ENCODE data around the gene PACS2.

The PACS2 gene

DNA sequence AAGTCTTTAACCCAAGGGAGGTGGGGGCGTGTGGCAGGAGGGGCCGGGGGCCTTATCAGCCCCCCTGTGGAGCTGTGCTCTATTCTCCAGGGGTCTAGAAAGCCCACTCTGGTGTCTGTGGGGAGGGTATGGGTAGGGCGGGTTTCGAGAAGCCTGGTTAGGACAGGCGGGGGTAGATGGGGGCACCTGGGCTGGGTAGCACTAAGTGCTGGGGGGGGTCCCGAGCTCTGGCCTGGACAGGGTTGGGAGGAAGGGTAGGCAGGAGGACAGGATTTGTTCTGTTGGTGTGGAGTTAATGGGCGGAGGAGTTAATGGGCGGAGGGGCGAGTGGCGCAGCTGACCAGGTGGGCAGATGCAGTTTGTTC is 2.0 kb downstream of the PACS2 start:
- ATAC-seq: no peak

DNA sequence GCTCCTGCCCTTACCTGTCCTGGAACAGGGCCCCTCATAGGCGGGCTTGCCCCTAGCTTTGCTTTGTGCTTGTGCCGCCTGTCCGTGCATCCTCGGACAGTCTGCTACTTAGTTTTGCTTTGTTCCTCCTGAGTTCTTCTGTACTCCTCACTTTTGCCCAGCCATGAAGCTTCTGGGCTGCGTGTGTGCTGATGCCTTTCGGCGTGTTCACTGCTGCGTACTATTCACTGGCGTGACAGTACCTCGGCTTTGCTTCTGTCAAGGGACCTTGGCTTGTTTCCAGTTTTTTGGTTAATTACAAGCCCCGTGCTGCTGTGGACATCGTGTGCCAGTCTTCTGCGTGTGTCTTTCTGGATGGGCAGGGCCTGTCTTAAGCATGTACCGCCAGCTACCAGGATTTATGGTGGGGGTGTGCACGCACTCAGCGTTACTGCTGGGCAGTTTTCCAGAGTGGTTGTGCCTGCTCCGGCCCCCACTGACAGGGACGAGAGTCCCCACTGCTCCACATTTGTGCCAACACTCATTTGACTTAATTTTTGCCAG is 2.5 kb downstream of the PACS2 start:
- no peak for TF ChIP-seq ZNF8 (CRISPR knock-in tag; IDR thresholded peaks at IDR 0.05)
- TF ChIP-seq, protein P1, sequence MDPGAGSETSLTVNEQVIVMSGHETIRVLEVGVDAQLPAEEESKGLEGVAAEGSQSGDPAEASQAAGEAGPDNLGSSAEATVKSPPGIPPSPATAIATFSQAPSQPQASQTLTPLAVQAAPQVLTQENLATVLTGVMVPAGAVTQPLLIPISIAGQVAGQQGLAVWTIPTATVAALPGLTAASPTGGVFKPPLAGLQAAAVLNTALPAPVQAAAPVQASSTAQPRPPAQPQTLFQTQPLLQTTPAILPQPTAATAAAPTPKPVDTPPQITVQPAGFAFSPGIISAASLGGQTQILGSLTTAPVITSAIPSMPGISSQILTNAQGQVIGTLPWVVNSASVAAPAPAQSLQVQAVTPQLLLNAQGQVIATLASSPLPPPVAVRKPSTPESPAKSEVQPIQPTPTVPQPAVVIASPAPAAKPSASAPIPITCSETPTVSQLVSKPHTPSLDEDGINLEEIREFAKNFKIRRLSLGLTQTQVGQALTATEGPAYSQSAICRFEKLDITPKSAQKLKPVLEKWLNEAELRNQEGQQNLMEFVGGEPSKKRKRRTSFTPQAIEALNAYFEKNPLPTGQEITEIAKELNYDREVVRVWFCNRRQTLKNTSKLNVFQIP (CRISPR knock-in tag; IDR thresholded peaks at IDR 0.05; ENCODE audit: borderline replicate concordance, low read depth): no peak
- no peak for TF ChIP-seq ZFP30 (CRISPR knock-in tag; IDR thresholded peaks at IDR 0.05)
- TF ChIP-seq PPARA (CRISPR knock-in tag; IDR thresholded peaks at IDR 0.05; ENCODE audit: borderline replicate concordance): no peak
- no peak for TF ChIP-seq SNAI2 (CRISPR knock-in tag; IDR thresholded peaks at IDR 0.05)
- ATAC-seq: no peak

More for the DNA sequence above, 2.0 kb downstream of the PACS2 start:
- TF ChIP-seq, protein P2, sequence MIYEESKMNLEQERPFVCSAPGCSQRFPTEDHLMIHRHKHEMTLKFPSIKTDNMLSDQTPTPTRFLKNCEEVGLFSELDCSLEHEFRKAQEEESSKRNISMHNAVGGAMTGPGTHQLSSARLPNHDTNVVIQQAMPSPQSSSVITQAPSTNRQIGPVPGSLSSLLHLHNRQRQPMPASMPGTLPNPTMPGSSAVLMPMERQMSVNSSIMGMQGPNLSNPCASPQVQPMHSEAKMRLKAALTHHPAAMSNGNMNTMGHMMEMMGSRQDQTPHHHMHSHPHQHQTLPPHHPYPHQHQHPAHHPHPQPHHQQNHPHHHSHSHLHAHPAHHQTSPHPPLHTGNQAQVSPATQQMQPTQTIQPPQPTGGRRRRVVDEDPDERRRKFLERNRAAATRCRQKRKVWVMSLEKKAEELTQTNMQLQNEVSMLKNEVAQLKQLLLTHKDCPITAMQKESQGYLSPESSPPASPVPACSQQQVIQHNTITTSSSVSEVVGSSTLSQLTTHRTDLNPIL (CRISPR knock-in tag; IDR thresholded peaks at IDR 0.05; ENCODE audit: low read depth): no peak
- TF ChIP-seq ISL1 (CRISPR knock-in tag; IDR thresholded peaks at IDR 0.05) (no peak), OSR1 (CRISPR knock-in tag; IDR thresholded peaks at IDR 0.05) (no peak), ZNF565 (CRISPR knock-in tag; conservative IDR thresholded peaks at IDR 0.05; ENCODE audit: low read depth) (no peak), ARNTL (CRISPR knock-in tag; IDR thresholded peaks at IDR 0.05; ENCODE audit: borderline replicate concordance, low read depth) (no peak)
- TF ChIP-seq, protein P3, sequence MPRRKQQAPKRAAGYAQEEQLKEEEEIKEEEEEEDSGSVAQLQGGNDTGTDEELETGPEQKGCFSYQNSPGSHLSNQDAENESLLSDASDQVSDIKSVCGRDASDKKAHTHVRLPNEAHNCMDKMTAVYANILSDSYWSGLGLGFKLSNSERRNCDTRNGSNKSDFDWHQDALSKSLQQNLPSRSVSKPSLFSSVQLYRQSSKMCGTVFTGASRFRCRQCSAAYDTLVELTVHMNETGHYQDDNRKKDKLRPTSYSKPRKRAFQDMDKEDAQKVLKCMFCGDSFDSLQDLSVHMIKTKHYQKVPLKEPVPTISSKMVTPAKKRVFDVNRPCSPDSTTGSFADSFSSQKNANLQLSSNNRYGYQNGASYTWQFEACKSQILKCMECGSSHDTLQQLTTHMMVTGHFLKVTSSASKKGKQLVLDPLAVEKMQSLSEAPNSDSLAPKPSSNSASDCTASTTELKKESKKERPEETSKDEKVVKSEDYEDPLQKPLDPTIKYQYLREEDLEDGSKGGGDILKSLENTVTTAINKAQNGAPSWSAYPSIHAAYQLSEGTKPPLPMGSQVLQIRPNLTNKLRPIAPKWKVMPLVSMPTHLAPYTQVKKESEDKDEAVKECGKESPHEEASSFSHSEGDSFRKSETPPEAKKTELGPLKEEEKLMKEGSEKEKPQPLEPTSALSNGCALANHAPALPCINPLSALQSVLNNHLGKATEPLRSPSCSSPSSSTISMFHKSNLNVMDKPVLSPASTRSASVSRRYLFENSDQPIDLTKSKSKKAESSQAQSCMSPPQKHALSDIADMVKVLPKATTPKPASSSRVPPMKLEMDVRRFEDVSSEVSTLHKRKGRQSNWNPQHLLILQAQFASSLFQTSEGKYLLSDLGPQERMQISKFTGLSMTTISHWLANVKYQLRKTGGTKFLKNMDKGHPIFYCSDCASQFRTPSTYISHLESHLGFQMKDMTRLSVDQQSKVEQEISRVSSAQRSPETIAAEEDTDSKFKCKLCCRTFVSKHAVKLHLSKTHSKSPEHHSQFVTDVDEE (CRISPR knock-in tag; IDR thresholded peaks at IDR 0.05): no peak

DNA sequence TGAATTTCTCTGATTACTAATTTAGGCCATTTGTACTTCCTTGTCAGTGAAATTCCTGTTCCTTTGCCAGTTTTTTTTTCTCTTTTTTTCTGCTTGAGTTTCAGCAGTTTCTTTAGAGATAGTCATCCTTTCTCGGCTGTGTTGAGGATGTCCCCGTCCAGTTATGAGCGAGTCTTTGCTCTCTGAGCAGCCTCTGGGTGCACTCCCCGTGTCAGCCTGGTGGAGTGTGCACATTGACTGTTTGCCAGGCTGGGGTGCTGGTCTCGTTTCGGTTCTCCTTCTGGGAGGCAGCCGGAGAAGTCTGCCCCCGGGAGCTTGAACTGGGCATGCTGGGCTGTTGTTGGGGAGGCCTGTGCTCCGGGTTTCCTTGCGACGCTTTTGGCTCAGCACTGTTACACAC is 3.0 kb downstream of the PACS2 start:
- no peak for ATAC-seq
- no peak for TF ChIP-seq BACH2 (CRISPR knock-in tag; IDR thresholded peaks at IDR 0.05; ENCODE audit: borderline replicate concordance)
- no peak for TF ChIP-seq TOX (CRISPR knock-in tag; IDR thresholded peaks at IDR 0.05; ENCODE audit: borderline replicate concordance)
- no peak for TF ChIP-seq ZFP3 (CRISPR knock-in tag; IDR thresholded peaks at IDR 0.05)
- no peak for TF ChIP-seq TCF4 (CRISPR knock-in tag; IDR thresholded peaks at IDR 0.05; ENCODE audit: borderline replicate concordance)
- no peak for TF ChIP-seq OSR1 (CRISPR knock-in tag; IDR thresholded peaks at IDR 0.05)
- TF ChIP-seq, protein P4, sequence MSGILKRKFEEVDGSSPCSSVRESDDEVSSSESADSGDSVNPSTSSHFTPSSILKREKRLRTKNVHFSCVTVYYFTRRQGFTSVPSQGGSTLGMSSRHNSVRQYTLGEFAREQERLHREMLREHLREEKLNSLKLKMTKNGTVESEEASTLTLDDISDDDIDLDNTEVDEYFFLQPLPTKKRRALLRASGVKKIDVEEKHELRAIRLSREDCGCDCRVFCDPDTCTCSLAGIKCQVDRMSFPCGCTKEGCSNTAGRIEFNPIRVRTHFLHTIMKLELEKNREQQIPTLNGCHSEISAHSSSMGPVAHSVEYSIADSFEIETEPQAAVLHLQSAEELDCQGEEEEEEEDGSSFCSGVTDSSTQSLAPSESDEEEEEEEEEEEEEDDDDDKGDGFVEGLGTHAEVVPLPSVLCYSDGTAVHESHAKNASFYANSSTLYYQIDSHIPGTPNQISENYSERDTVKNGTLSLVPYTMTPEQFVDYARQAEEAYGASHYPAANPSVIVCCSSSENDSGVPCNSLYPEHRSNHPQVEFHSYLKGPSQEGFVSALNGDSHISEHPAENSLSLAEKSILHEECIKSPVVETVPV (CRISPR knock-in tag; IDR thresholded peaks at IDR 0.05): no peak
- no peak for TF ChIP-seq ARNTL (CRISPR knock-in tag; IDR thresholded peaks at IDR 0.05; ENCODE audit: borderline replicate concordance, low read depth)
- no peak for TF ChIP-seq ZNF70 (CRISPR knock-in tag; IDR thresholded peaks at IDR 0.05)
- TF ChIP-seq RARB (CRISPR knock-in tag; IDR thresholded peaks at IDR 0.05): no peak
- TF ChIP-seq, protein P5, sequence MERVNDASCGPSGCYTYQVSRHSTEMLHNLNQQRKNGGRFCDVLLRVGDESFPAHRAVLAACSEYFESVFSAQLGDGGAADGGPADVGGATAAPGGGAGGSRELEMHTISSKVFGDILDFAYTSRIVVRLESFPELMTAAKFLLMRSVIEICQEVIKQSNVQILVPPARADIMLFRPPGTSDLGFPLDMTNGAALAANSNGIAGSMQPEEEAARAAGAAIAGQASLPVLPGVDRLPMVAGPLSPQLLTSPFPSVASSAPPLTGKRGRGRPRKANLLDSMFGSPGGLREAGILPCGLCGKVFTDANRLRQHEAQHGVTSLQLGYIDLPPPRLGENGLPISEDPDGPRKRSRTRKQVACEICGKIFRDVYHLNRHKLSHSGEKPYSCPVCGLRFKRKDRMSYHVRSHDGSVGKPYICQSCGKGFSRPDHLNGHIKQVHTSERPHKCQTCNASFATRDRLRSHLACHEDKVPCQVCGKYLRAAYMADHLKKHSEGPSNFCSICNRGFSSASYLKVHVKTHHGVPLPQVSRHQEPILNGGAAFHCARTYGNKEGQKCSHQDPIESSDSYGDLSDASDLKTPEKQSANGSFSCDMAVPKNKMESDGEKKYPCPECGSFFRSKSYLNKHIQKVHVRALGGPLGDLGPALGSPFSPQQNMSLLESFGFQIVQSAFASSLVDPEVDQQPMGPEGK (CRISPR knock-in tag; IDR thresholded peaks at IDR 0.05; ENCODE audit: borderline replicate concordance): no peak
- TF ChIP-seq ZC3H10 (CRISPR knock-in tag; IDR thresholded peaks at IDR 0.05): no peak
- no peak for TF ChIP-seq ZNF565 (CRISPR knock-in tag; conservative IDR thresholded peaks at IDR 0.05; ENCODE audit: low read depth)
- no peak for TF ChIP-seq ZNF8 (CRISPR knock-in tag; IDR thresholded peaks at IDR 0.05)
